Nephron progenitor cell (in vitro differentiated cells): ENCODE results near the gene KMO.

Experiments used
- DNase-seq: peaks from one replicate; pipeline ENCODE4 v3.0.0; 2021
- H3K27ac Mint-ChIP-seq: 2 replicates; pipeline ENCODE4 v1.8.0; 2021; ENCODE audit warnings: mild to moderate bottlenecking, moderate library complexity, mixed read lengths
- H3K27me3 Mint-ChIP-seq: 2 replicates; pipeline ENCODE4 v1.8.0; 2021; ENCODE audit warnings: mild to moderate bottlenecking, low read depth, mixed read lengths; ENCODE audit not compliant: poor library complexity
- H3K36me3 Mint-ChIP-seq: 2 replicates; pipeline ENCODE4 v1.8.0; 2021; ENCODE audit warnings: low read depth, mixed read lengths
- H3K4me1 Mint-ChIP-seq: 2 replicates; pipeline ENCODE4 v1.8.0; 2021; ENCODE audit warnings: mixed read lengths
- H3K4me3 Mint-ChIP-seq: 2 replicates; pipeline ENCODE4 v1.8.0; 2021; ENCODE audit warnings: mild to moderate bottlenecking, moderate library complexity, mixed read lengths
- H3K9me3 Mint-ChIP-seq: 2 replicates; pipeline ENCODE4 v1.8.0; 2021; ENCODE audit warnings: mild to moderate bottlenecking, moderate library complexity, mixed read lengths
- TF ChIP-seq, protein P1 (sequence below): fragments of 200-600 bp; sonication (generic); IDR thresholded peaks from 2 replicates; pipeline ENCODE4 v1.5.0; 2021; ENCODE audit warnings: antibody characterized with exemption

KMO gene

DNA sequence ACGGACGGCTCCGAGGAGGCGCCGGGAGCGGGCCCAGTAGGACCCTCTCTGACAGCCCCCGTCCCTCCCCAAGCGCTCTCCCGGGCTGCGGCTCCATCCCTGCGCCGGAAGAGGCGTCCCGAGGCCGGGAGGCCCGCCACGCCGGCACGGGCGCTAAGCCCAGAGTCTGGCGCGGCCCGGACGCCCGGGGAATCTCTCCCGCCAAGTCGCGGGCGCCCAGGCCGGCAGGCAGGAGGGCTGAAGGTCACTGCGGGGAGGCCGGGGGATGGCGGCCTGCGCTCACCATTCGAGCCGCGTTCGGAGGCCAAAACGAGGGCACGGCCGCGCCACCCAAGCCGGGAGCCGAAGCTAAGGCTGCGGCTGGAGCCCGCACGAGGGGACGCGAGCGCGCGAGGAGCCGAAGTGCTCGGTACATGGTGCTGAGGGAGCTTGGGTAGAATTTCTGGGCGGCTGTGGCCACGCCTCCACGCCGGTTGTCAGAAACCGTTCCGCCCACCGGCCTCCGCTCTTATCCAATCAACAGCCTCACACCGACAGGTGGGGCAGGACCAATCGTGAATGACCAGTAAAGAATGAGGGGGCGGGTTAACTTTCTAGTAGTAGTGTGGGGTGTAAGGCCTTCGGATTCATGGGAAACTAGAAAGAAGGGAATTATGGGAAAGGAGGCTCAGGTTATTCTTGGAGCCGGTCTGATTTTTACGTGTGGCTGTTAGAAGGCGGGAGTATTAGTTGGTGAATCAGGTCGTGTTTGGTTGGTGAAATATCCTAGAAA lies 12.7 kb upstream of the KMO start, which contains the start of gene FH:
Gene FH, minus strand, starts transcription at position 448 of the 772 bp plus-strand sequence. Its CDS starts 33 bp downstream, at position 415.
- Mint-ChIP-seq H3K27ac (peak within 1 kb of the TSS; percentile 55), H3K4me3 (peak within 1 kb of the TSS; percentile 90), H3K4me1 (peaks cover 25% of the 10 kb centered on the region), H3K9me3 (no peaks in the 10 kb centered on the region), H3K36me3 (peaks cover 19% of the 10 kb centered on the region), H3K27me3 (peaks cover 27% of the 10 kb centered on the region)
- TF ChIP-seq, protein P1, sequence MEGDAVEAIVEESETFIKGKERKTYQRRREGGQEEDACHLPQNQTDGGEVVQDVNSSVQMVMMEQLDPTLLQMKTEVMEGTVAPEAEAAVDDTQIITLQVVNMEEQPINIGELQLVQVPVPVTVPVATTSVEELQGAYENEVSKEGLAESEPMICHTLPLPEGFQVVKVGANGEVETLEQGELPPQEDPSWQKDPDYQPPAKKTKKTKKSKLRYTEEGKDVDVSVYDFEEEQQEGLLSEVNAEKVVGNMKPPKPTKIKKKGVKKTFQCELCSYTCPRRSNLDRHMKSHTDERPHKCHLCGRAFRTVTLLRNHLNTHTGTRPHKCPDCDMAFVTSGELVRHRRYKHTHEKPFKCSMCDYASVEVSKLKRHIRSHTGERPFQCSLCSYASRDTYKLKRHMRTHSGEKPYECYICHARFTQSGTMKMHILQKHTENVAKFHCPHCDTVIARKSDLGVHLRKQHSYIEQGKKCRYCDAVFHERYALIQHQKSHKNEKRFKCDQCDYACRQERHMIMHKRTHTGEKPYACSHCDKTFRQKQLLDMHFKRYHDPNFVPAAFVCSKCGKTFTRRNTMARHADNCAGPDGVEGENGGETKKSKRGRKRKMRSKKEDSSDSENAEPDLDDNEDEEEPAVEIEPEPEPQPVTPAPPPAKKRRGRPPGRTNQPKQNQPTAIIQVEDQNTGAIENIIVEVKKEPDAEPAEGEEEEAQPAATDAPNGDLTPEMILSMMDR: no peak
- DNase-seq: peak; percentile 92

DNA sequence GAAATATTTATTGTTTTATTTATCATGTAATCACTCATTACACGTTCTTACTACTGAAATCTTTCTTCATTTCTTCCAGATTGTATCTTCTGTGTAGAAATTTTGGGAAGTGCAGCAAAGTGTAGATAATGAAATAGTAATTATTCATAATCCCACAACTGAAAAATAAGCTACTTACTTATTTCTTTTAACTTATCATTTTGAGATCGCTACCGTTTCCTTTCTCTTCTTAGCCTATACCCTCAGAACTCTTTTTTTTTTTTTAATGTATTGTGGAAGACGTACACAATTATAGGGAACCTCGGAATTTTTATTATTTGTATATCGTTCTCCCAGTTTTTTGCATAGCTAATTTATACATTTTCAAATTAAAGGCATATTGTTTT lies 12.1 kb upstream of the KMO start:
- Mint-ChIP-seq H3K9me3 (no peaks in the 10 kb centered on the region), H3K4me3 (no peak overlapping the region), H3K27ac (no peak overlapping the region), H3K27me3 (peaks cover 29% of the 10 kb centered on the region), H3K36me3 (peaks cover 15% of the 10 kb centered on the region), H3K4me1 (peaks cover 19% of the 10 kb centered on the region)
- no peak for DNase-seq
- TF ChIP-seq, protein P1: no peak

DNA sequence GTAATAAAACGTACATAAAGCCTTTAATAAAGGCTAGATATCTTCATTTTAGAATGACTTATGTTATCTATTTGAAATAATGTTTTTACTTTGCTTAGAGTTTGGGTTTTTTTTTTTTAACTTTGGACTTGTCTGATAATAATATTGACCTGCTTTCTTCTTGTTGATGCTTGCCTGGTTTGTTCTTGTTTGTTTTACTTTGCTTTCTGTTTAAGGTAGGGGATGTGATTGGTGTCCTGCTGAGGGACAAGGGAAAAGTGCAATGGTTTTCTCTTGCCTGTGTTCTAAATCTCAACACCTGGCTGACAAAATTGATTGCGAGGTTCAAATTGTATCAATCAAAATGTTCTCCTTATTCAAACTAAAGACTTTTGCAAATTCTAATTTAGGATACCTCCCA lies 10.5 kb upstream of the KMO start:
- Mint-ChIP-seq H3K4me1 (peaks cover 15% of the 10 kb centered on the region), H3K27me3 (peaks cover 29% of the 10 kb centered on the region), H3K4me3 (no peak overlapping the region), H3K27ac (peak overlapping the region; percentile 64), H3K36me3 (peaks cover 6% of the 10 kb centered on the region), H3K9me3 (no peaks in the 10 kb centered on the region)
- DNase-seq: no peak
- TF ChIP-seq, protein P1: no peak

DNA sequence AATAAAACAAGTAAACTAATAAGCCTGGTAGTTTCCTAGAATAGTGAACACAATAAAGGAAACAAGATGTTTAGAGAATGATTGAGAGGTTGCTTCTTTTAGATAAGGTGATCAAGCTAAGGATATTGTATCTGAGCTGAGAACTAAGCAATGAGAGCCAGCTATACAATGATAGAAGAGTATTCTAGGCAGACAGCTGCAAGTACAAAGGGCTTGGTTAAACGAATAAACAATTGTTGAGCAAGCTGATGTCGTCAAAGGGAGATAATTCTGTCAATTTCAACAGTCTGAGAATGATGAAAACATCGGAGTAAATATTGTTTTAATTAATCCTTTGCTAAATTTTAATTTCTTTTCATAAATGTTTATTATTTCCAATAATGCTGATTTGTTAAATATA lies 7.2 kb upstream of the KMO start:
- TF ChIP-seq, protein P1: no peak
- no peak overlapping the region for H3K4me3 Mint-ChIP-seq
- no peaks in the 10 kb centered on the region for H3K36me3 Mint-ChIP-seq
- no peaks in the 10 kb centered on the region for H3K9me3 Mint-ChIP-seq
- H3K27ac Mint-ChIP-seq: no peak overlapping the region
- DNase-seq: no peak
- peaks cover 29% of the 10 kb centered on the region for H3K27me3 Mint-ChIP-seq
- H3K4me1 Mint-ChIP-seq: no peaks in the 10 kb centered on the region

DNA sequence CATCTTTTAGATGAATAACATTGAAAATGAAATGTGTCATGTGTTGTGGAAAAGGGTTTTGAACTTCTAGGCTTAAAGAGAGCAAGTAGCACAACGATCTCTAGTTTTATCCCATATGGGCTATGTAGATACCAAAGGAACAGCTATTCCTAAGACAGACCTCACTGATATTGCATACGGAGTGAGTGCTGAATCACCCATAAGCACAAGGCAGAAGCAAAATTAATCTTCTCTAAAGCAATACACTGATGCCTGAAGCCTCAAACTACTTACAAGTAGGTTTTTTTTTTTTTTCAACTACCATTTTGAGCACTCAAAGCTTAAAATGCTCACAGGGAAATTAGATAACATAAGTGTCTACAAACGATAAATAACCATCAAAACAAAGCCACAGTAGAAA lies 5.0 kb upstream of the KMO start:
- Mint-ChIP-seq H3K4me3 (no peak overlapping the region), H3K4me1 (peaks cover 12% of the 10 kb centered on the region), H3K27ac (no peak overlapping the region), H3K27me3 (peaks cover 23% of the 10 kb centered on the region), H3K36me3 (no peaks in the 10 kb centered on the region), H3K9me3 (no peaks in the 10 kb centered on the region)
- TF ChIP-seq, protein P1: no peak
- no peak for DNase-seq
